B cell (primary cell): Measurements from ENCODE around the gene DIP2B.

Experiments used
- EZH2 ChIP-seq: IDR thresholded peaks from 2 replicates; pipeline ENCODE4 v1.6.1; 2012; ENCODE audit warnings: borderline replicate concordance, low read depth, mild to moderate bottlenecking, moderate library complexity, low read length; ENCODE audit not compliant: insufficient read depth, poor library complexity, severe bottlenecking
- TF ChIP-seq, protein P1 (sequence below): fragments of 200-600 bp; IDR thresholded peaks from one replicate; pipeline ENCODE4 v1.8.0; 2022; ENCODE audit warnings: antibody characterized with exemption, mild to moderate bottlenecking

GRCh38 chr12:50569321-50569720 lies 64.5 kb downstream of the DIP2B start:
- TF ChIP-seq, protein P1, sequence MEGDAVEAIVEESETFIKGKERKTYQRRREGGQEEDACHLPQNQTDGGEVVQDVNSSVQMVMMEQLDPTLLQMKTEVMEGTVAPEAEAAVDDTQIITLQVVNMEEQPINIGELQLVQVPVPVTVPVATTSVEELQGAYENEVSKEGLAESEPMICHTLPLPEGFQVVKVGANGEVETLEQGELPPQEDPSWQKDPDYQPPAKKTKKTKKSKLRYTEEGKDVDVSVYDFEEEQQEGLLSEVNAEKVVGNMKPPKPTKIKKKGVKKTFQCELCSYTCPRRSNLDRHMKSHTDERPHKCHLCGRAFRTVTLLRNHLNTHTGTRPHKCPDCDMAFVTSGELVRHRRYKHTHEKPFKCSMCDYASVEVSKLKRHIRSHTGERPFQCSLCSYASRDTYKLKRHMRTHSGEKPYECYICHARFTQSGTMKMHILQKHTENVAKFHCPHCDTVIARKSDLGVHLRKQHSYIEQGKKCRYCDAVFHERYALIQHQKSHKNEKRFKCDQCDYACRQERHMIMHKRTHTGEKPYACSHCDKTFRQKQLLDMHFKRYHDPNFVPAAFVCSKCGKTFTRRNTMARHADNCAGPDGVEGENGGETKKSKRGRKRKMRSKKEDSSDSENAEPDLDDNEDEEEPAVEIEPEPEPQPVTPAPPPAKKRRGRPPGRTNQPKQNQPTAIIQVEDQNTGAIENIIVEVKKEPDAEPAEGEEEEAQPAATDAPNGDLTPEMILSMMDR = no peak
- no peak for TF ChIP-seq EZH2
